Activated CD8-positive, alpha-beta memory T cell treated with anti-CD3 and anti-CD28 coated beads, Interleukin-2, amount 50 U/mL, for 24 hours (primary cell): ENCODE results near the gene SLAMF6.
"Not testable (repeated sequence)": the region's sequence is repeated elsewhere in the genome, so short reads cannot be mapped to it uniquely, and the experiment has no call there.

Experiments used
- DNase-seq: peaks from one replicate; pipeline ENCODE4 v3.0.0-alpha.2; 2020; ENCODE audit errors: extremely low read depth

SLAMF6 gene

DNA sequence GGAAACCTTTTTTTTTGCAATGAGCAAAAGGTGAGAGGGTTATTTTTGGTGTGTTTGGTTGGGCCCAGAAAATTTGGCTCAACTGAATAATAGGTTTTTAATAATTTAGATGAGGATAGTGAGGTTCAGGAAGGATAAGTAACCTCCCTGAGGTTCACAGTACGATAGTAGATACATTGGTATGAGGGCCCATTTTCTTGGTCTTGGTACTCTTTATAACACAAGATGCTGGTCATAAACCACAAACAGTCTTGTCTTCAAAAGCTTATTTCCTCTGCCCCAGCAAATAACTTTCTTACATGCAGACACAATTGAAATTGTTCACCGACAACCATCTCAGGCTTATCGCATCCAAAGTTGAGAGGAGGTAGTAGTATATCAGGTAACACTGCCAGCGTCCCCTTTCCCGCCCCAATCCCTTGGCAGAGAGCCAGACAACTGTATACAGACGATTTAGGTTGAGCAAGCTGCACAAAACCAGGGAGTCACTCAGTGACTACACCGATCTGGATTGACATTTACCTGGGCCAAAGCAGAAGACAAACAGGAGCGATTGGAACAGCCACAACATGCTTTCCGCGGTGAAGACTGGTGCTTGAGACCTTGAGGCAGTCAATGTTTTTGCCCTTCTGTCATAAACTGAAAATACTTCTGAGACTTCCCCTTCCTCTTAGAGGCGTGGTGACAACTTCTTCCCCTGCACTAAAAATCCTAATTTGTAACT lies at the start of gene SLAMF6:
Gene SLAMF6, minus strand, starts transcription at position 634 of the 724 bp plus-strand sequence. Its CDS starts 63 bp downstream, at position 571.
- DNase-seq: no peak

- DNase-seq: no peak
Measured at GRCh38 chr1:160570840-160571239, 47.8 kb upstream of the SLAMF6 start.

DNA sequence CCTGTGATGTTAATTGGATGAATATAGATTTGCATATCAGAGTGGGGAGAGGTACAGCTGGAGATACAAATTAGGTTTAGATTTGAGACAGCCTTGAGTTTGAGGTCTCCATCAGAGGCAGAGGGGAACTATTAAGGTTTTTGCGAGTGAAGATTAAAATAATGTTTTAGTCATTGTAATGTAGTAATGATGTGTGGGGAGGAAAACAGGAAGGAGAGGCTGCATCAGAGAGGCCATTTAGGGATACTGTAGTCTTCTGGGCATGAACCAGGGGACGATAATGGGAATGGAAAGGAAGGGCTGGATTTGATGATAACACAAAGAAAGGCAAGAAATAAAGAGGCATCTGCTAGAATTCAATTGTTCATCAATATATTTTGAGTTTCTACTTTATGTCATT lies 46.8 kb upstream of the SLAMF6 start:
- no peak for DNase-seq

- DNase-seq: peak; percentile 36
Measured at GRCh38 chr1:160567858-160568682, 45.0 kb upstream of the SLAMF6 start.

GRCh38 chr1:160567341-160567740 lies 44.3 kb upstream of the SLAMF6 start:
- no peak for DNase-seq

DNA sequence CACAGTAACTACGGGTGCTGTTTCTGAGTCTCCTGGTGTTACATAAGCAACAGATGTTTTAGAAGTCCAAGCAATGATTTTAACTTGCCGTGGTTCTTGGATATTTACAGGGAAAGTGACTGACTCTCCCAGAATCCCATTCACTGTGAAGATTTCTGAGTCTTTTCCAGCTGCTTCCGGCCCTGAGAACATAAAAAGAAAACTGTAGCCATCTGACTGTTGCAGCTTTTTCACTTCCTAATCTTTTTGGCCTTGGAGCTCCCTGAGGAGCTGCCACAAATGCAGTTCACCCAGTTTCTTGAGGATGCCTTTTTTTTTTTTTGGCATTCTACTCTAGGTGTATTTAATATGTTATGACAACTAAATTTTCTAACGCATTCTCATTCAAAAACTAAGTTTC lies 42.5 kb upstream of the SLAMF6 start:
- DNase-seq: no peak

DNA sequence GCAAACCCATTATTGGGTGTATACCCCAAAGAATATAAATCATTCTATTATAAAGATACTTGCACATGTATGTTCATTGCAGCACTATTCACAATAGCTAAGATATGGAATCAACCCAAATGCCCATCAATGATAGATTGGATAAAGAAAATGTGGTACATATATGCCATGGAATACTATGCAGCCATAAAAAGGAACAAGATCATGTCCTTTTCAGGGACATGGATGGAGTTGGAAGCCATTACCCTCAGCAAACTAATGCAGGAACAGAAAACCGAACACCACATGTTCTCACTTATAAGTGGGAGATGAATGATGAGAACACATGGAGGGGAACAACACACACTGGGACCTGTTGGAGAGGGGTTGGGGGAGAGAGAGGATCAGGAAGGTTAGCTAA lies 40.2 kb upstream of the SLAMF6 start:
- not testable (repeated sequence) for DNase-seq

- not testable (repeated sequence) for DNase-seq
Measured at GRCh38 chr1:160562745-160563144, 39.7 kb upstream of the SLAMF6 start.

DNA sequence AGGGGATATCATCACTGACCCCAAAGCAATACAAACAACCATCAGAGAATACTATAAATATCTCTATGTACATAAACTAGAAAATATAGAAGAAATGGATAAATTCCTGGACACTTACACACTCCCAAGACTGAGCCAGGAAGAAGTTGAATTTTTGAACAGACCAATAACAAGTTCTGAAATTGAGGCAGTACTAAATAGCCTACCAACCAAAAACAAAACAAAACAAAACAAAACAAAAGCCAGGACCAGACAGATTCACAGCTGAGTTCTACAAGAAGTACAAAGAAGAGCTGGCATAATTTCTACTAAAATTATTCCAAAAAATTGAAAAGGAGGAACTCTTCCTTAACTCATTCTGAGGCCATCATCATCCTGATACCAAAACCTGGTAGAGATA lies 37.8 kb upstream of the SLAMF6 start:
- DNase-seq: no peak

- DNase-seq: no peak
Measured at GRCh38 chr1:160560045-160560705, 37.1 kb upstream of the SLAMF6 start.

DNA sequence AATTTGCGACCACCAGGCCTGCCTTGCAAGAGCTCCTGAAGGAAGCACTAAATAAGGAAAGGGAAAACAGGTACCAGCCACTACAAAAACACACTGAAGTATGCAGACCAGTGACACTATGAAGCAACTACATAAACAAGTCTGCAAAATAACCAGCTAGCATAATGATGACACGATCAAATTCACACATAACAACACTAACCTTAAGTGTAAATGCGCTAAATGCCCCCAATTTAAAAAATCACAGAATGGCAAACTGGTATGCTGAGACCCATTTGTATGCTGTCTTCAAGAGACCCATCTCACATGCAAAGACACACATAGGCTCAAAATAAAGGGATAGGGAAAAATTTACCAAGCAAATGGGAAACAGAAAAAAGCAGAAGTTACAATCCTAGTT lies 36.4 kb upstream of the SLAMF6 start:
- not testable (repeated sequence) for DNase-seq

GRCh38 chr1:160558660-160559380 lies 35.8 kb upstream of the SLAMF6 start:
- DNase-seq: no peak

- DNase-seq: no peak
Measured at GRCh38 chr1:160553778-160554177, 30.7 kb upstream of the SLAMF6 start.

DNA sequence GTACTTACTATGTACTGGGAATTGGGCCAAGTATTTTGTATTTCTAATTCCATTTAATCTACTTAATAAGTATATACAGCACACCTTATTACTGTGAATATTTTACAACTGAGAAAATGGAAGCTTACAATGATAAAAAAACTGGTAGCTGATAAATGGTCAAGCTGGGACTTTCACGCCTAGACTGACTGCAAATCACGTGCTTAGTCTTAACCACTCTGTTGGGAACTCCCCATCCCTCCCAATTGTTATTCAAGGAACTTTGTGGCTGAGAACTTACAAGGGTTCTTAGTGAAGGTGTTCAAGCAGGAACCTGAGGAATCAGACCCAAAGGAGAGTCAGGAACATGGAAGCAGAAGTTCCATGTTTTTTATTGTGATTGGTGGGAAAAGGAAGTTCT lies 29.4 kb upstream of the SLAMF6 start:
- DNase-seq: no peak

DNA sequence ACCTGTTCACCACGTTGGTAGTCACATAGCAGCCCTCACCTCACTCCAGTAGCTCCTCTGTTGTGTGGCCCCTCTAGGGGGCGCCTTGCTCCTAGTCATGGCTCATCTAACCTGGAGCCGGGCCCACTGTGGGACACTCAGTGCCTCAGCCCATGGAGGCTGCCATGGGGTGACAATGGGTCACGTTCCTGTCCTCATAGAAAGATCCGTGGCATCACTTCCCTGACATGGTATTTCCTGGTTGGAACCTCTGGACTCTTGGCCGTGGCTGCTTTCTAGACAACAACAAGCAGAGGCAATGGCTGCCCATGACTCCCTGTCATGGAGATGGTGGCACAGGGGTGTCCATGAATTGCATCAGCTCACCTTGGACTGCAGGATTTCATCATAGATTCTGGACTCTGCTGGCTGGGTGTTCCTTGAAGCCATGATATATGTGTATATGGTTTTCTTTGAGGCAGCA lies 27.5 kb upstream of the SLAMF6 start:
- DNase-seq: no peak

- DNase-seq: no peak
Measured at GRCh38 chr1:160549665-160550006, 26.6 kb upstream of the SLAMF6 start.

- no peak for DNase-seq
Measured at GRCh38 chr1:160548960-160549664, 26.1 kb upstream of the SLAMF6 start.

DNA sequence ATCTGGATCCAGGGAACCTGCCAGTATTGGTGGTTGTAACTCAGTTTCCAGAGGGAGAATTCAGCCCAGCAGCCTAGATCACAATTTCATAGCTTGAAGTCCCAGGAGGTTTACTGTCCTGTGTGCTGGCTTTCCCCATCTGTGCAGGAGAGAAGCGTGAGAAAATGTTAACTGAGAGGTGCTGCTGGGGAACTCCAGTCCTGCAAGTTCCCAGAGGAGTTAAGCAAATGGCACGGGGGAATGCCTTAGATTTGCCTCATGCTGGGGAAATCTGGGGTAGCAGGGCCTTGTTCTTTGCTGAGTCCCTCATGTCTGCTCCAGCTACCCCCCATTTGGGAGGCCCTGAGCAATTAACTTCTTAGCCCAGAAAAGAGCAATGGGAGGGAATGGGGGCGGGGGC lies 25.1 kb upstream of the SLAMF6 start:
- DNase-seq: no peak

- DNase-seq: no peak
Measured at GRCh38 chr1:160547422-160547821, 24.4 kb upstream of the SLAMF6 start.

- no peak for DNase-seq
Measured at GRCh38 chr1:160546942-160547341, 23.9 kb upstream of the SLAMF6 start.

DNA sequence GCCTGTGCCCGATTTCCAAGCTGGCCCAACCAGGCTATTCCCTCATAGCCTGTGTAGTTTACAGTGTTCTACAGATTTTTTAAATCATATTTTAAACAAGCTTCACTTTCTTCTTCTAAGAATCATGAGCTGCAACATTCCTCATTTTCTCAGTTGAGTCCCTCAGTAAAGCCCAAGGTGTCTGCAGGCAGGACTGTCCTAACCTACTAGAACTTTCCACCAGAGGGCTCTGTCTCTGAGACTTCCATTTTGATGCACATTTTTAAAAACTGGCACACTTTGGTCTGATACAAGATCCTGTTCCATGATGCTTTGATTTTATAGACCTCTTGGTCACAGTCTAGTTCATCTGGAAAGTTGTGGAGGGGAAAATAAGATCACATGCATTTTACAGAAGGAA lies 21.6 kb upstream of the SLAMF6 start:
- DNase-seq: no peak
